ENCODE measurements around the gene CCNJ.
"Not testable (repeated sequence)": the region's sequence is repeated elsewhere in the genome, so short reads cannot be mapped to it uniquely, and the experiment has no call there.

CCNJ gene, protein sequence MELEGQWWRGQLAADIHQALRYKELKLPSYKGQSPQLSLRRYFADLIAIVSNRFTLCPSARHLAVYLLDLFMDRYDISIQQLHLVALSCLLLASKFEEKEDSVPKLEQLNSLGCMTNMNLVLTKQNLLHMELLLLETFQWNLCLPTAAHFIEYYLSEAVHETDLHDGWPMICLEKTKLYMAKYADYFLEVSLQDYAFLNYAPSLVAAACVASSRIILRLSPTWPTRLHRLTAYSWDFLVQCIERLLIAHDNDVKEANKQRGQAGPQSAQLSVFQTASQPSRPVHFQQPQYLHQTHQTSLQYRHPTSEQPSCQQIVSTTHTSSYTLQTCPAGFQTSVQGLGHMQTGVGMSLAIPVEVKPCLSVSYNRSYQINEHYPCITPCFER

DNA sequence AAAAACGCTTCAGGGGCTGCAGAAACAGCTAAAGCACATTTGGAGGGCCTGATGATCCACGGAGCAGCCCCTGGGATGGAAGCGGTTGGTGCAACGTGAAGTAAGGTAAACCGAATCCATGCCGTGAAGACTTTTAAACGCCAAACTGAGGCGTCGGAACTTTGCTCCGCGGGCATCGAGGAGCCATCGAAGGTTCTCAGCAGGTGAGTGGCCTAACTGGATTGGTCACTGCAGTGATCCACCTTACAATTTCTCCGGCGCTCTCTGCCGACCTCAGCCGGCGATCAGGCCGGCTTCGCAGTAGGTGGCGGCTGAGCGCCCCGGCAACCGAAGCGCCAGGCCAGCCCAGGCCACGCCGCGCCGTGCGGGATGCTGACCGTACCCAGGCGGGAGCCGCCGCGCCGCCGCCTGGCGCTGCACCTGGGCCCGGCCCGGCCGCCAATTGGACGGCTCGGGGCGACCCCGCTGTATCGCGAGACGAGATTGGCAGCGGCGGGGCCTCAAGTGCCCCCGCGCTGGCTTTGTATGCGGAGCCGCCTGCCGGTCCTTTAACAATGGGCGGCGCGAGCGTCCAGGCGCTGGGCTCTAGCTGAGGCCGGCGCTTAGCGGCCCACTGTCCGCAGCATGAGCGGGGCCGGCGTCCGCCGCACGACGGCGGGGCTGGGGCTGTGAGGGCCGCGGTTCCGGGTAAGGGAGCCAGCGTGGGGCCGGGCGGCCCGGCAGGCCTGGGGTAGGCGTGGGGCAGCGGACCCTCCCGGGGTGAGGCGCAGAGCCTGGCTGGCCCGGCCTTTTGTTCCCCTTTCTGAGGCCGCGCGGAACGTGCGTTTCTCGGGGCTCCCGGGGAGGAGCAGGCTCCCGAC, at the start of gene CCNJ:
CCNJ (plus strand) TSS at position 551 of the 860 bp plus-strand sequence. CDS start 811 bp downstream, outside the sequence.
- peak; percentile 94 for DNase-seq

GRCh38 chr10:95994376-95994775, 49.0 kb upstream of the CCNJ start:
- not testable (repeated sequence) for DNase-seq

DNA sequence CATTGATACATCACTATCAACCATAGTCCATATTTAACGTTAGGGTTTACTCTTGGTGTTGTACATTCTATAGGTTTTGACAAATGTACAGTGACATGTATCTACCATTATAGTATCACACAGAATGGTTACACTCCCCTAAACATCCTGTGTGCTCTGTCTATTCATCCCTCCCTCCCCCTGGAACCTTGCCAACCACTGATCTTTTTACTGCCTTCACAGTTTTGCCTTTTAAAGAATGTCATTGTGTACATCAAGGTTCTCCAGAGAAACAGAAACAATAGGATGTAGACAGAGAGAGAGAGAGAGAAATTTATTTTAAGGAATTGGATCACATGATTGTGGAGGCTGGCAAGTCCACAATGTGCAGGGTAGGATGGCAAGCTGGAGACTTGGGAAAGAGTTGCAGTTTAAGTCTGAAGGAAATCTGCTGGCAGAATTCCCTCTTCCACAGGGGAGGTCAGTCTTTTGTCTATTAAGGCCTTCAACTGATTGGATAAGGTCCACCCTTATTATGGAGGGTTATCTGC, 45.1 kb upstream of the CCNJ start:
- no peak for DNase-seq

GRCh38 chr10:96013956-96014355, 29.4 kb upstream of the CCNJ start:
- DNase-seq = peak; percentile 46

DNA sequence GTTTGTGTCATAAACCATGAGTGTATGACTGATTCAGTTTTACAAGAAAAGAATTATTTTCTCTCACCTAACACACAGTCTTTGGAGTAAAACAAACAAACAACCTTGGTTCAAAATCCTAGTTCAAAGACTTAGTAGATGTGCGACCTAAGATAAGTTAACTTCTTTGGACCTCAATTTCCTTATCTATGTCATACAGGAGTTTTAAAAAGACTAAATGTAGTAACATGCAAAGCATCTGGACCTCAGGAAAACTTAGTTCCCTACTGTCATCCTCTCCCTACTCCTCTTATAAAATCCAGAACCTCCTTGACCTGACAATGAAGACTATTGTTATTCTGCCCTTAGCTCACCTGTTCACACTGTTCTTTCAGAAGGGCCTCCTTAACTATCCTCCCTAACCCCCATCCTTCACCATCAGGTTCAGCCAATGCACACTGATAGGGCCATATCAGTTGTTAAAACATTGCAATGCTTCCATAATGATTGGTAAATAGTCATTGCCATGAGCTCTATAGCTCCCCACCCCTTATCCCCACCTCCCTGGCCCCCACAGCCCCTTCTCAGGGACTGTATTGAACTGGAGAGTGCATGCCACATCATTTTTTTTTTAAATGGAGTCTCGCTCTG, 28.8 kb upstream of the CCNJ start:
- DNase-seq = no peak

GRCh38 chr10:96017191-96017687, 26.1 kb upstream of the CCNJ start:
- peak; percentile 72 for DNase-seq

- DNase-seq = no peak
These were observed 22.1 kb upstream of the CCNJ start for GRCh38 chr10:96021332-96021731.

- DNase-seq = no peak
These were observed 20.6 kb upstream of the CCNJ start for GRCh38 chr10:96022739-96023138.

DNA sequence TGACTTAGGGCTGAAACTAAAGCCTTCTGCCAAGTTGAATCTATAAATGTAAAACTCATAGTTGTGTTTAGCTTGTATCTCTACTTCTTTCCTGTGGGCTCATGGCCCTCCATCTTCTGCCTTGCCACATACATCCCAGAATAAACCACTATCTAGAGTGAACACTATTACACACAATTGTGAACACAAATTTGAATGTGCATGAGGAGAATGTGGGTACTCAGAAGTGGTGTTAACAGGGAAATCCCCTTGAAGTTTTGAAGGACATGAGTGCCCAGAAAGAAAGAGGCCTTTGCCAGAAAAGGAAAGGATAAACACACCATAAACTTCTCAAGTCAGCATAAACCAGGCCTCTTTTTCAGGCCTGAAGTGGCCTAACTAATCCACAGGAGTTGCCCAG, 20.2 kb upstream of the CCNJ start:
- no peak for DNase-seq

- DNase-seq = no peak
These were observed 17.8 kb upstream of the CCNJ start for GRCh38 chr10:96025566-96025965.

- DNase-seq = no peak
These were observed 8.8 kb upstream of the CCNJ start for GRCh38 chr10:96034625-96035024.

- no peak for DNase-seq
These were observed 4.7 kb upstream of the CCNJ start for GRCh38 chr10:96038476-96039387.

DNA sequence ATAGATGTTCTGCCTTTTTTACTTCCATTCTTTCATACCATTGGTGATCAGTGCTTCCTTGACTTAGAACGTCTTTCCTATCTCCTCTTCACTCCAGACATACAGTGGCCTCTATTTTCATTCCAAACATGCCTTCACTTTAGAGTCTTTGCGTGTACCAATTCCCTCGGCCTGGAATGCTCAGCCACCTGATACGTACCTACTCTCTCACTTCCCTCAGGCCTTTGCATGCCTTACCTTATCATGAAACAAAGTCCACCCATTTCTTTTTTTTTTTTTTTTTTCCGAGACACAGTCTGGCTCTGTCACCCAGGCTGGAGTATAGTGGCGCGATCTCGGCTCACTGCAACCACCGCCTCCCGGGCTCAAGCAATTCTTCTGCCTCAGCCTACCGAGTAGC, 2.2 kb upstream of the CCNJ start:
- no peak for DNase-seq

DNA sequence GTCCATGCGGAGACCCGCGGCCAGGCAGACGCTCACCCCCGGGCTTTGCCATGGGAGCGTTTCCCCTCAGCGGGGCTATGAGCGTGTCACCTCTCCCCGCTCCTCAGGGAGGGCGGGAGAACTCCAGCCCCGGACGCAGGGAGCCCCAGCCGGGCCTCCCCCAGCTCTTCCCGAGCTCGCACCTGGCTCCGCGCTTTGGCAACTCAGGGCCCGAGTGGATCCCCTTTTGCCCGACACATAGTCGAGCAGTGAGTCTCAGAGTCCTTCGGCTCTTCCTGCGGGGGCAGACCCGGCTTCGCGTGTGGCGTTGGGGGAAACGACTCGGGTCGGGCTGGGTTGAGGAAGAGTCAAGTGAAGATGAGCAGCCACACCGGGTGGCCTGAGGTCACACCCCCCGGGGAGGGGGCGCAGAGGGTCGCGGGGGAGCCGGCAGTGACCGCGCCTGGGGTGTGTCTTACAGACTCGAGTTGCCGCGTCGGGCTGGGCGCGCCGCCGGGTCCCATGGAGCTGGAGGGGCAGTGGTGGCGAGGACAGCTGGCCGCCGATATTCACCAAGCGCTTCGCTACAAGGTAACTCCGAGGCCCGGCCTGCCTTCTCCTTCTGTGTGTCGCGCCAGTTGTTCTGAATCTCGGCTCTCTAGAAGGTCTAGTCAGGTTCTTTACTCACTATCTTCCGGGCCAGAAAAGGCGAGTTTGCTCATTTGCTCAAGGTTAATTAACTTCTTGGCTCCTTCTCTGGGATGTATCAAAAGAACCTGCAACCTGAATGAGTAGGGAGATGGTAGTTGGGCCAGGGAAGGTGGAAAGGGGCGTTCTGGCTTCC, 721 bp downstream of the CCNJ start:
- peak; percentile 57 for DNase-seq

- DNase-seq = peak; percentile 84
These were observed 1.4 kb downstream of the CCNJ start for GRCh38 chr10:96044736-96045135.

GRCh38 chr10:96046546-96046945, 3.2 kb downstream of the CCNJ start:
- DNase-seq = no peak

GRCh38 chr10:96047004-96047649, 3.7 kb downstream of the CCNJ start:
- DNase-seq = no peak

- not testable (repeated sequence) for DNase-seq
These were observed 4.5 kb downstream of the CCNJ start for GRCh38 chr10:96047925-96048324.

DNA sequence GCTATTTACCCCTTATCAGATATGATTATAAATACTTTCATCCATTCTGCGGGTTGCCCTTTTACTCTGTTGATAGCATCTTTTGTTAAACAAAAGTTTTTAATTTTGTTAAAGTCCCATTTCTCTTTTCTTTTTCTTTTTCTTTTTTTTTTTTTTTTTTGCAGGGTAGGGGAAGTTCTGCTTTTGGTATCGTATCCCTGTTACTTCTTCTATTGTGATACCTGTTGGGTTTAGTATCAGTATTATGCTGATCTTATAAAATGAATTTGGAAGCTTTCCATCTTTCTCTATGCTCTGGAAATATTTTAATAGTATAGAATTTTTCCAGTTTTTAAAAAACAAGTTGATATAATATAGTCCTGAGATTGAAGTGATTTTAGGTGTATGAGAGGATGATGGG, 6.0 kb downstream of the CCNJ start:
- no peak for DNase-seq

- DNase-seq = no peak
These were observed 10.6 kb downstream of the CCNJ start for GRCh38 chr10:96053985-96054384.
